Measurements from ENCODE around the gene PQBP1.

DNA sequence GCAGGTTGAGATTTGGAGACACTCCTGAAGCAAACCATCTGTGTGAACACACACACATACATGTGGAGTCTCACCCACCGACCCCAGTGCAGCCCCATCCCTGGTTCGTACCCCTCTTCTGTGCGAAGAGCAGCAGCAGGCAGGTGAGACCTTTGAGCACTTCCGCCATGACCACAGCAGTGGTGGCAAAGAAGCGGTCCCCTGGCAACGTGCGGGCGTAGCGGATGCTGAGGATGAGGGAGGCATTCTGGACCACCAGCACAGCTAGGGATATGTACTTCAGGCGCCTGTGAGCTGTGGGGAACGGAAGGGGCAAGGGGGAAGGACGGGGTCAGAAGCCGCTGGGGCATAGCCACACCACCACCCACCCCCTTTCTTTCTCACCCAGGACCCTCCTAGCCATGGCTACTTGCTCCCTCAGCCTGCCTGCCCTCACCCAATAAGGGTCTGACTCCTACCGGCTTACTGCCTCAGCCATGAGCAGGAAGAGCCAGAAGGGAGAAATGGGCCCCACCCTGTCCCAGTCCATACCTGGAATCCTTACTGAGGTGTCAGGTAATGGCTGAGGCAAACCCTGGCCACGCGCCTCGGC is 12.1 kb downstream of the PQBP1 start:
- TF ChIP-seq, protein P1, sequence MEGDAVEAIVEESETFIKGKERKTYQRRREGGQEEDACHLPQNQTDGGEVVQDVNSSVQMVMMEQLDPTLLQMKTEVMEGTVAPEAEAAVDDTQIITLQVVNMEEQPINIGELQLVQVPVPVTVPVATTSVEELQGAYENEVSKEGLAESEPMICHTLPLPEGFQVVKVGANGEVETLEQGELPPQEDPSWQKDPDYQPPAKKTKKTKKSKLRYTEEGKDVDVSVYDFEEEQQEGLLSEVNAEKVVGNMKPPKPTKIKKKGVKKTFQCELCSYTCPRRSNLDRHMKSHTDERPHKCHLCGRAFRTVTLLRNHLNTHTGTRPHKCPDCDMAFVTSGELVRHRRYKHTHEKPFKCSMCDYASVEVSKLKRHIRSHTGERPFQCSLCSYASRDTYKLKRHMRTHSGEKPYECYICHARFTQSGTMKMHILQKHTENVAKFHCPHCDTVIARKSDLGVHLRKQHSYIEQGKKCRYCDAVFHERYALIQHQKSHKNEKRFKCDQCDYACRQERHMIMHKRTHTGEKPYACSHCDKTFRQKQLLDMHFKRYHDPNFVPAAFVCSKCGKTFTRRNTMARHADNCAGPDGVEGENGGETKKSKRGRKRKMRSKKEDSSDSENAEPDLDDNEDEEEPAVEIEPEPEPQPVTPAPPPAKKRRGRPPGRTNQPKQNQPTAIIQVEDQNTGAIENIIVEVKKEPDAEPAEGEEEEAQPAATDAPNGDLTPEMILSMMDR (IDR thresholded peaks at IDR 0.05), result no peak
- no peak for TF ChIP-seq POLR2AphosphoS5 (IDR thresholded peaks at IDR 0.05)
